ENCODE results near the gene PLCB2. TPM values are rescaled to one million over a fixed set of nuclear protein-coding genes. Genes with fewer than 3 reads are reported as not detected.

The PLCB2 gene
- total RNA-seq, 1 experiment from 2014 or later, result 0.92 TPM

GRCh38 chr15:40355976-40356585 lies 48.3 kb upstream of the PLCB2 start:
- Histone ChIP-seq H4K20me1 (ENCODE audit: insufficient read depth) (no peaks in the 10 kb centered on the region), H3K27ac (no peak overlapping the region), H3K4me1 (replicated peaks; ENCODE audit: insufficient read depth) (peaks cover 5% of the 10 kb centered on the region; the same call in 1 of the 2 replicates), H3K79me2 (ENCODE audit: low read depth) (no peaks in the 10 kb centered on the region), H3K4me2 (no peak overlapping the region), H3K27me3 (ENCODE audit: insufficient read depth, low read depth) (no peaks in the 10 kb centered on the region), H3K9me2 (ENCODE audit: insufficient read depth) (no peaks in the 10 kb centered on the region), H2AFZ (no peak overlapping the region), H3K9me3 (ENCODE audit: insufficient read depth, low read depth) (no peaks in the 10 kb centered on the region), H3F3A (ENCODE audit: insufficient read depth, low read depth) (no peaks in the 10 kb centered on the region), H3K36me3 (ENCODE audit: low read depth) (no peaks in the 10 kb centered on the region), H3K4me3 (no peak overlapping the region)
- ChIA-PET POLR2A (ENCODE audit: unreplicated experiment) (interaction anchor here (0.6 kb wide), 1 partner anchor 26 kb away, joined by 4 read pairs; no protein-coding TSS in a partner anchor), CTCF (interaction anchor here (0.7 kb wide), 1 partner anchor 15 kb away, joined by 5 read pairs; no protein-coding TSS in a partner anchor)
- TF ChIP-seq CTCF (conservative IDR thresholded peaks at IDR 0.05), result no peak
- TF ChIP-seq EZH2 (IDR thresholded peaks at IDR 0.05; ENCODE audit: low read depth), result no peak
- no TSS peak for BruUV-seq (replicated peaks)
- intact Hi-C loops (cut with micrococcal nuclease; ENCODE audit: unreplicated experiment), result no loop called here
- DNase-seq, result no peak

- no TSS peak for BruUV-seq (replicated peaks)
- Histone ChIP-seq H4K20me1 (ENCODE audit: insufficient read depth) (no peaks in the 10 kb centered on the region), H3K4me1 (replicated peaks; ENCODE audit: insufficient read depth) (peaks cover 7% of the 10 kb centered on the region; the same call in 1 of the 2 replicates), H3K4me2 (no peak overlapping the region), H3K4me3 (no peak overlapping the region), H2AFZ (no peak overlapping the region), H3K36me3 (ENCODE audit: low read depth) (no peaks in the 10 kb centered on the region), H3K27me3 (ENCODE audit: insufficient read depth, low read depth) (no peaks in the 10 kb centered on the region), H3K27ac (no peak overlapping the region), H3K79me2 (ENCODE audit: low read depth) (no peaks in the 10 kb centered on the region), H3F3A (ENCODE audit: insufficient read depth, low read depth) (no peaks in the 10 kb centered on the region), H3K9me2 (ENCODE audit: insufficient read depth) (no peaks in the 10 kb centered on the region), H3K9me3 (ENCODE audit: insufficient read depth, low read depth) (no peaks in the 10 kb centered on the region)
- ChIA-PET CTCF (interaction anchor here (0.5 to 0.8 kb wide), 2 partner anchors 13 to 128 kb away, joined by 5 to 7 read pairs; no protein-coding TSS in a partner anchor), POLR2A (ENCODE audit: unreplicated experiment) (interaction anchor here (0.6 kb wide), 1 partner anchor 393 kb away, joined by 3 read pairs; no protein-coding TSS in a partner anchor)
- no peak for DNase-seq
- intact Hi-C loops (cut with micrococcal nuclease; ENCODE audit: unreplicated experiment), result no loop called here
- peak; percentile 27; the same call in 1 of the 2 replicates for TF ChIP-seq CTCF (conservative IDR thresholded peaks at IDR 0.05)
- TF ChIP-seq EZH2 (IDR thresholded peaks at IDR 0.05; ENCODE audit: low read depth), result no peak
These were observed 46.9 kb upstream of the PLCB2 start for GRCh38 chr15:40354408-40355171.

- Histone ChIP-seq H3K79me2 (ENCODE audit: low read depth) (no peaks in the 10 kb centered on the region), H3K9me2 (ENCODE audit: insufficient read depth) (no peaks in the 10 kb centered on the region), H3F3A (ENCODE audit: insufficient read depth, low read depth) (peaks cover 3% of the 10 kb centered on the region; the same call in 1 of the 2 replicates), H3K27ac (no peak overlapping the region), H2AFZ (no peak overlapping the region), H3K4me1 (replicated peaks; ENCODE audit: insufficient read depth) (peaks cover 13% of the 10 kb centered on the region), H3K4me3 (no peak overlapping the region), H3K27me3 (ENCODE audit: insufficient read depth, low read depth) (no peaks in the 10 kb centered on the region), H3K4me2 (no peak overlapping the region), H3K9me3 (ENCODE audit: insufficient read depth, low read depth) (no peaks in the 10 kb centered on the region), H3K36me3 (ENCODE audit: low read depth) (no peaks in the 10 kb centered on the region), H4K20me1 (ENCODE audit: insufficient read depth) (no peaks in the 10 kb centered on the region)
- intact Hi-C loops (cut with micrococcal nuclease; ENCODE audit: unreplicated experiment), result no loop called here
- TF ChIP-seq EZH2 (IDR thresholded peaks at IDR 0.05; ENCODE audit: low read depth) (no peak), CTCF (conservative IDR thresholded peaks at IDR 0.05) (no peak)
- DNase-seq, result no peak
- POLR2A ChIA-PET (ENCODE audit: unreplicated experiment), result no interaction called here
- no TSS peak for BruUV-seq (replicated peaks)
- CTCF ChIA-PET, result no interaction called here
These were observed 46.0 kb upstream of the PLCB2 start for GRCh38 chr15:40353697-40354096.
